RPMI8226 (cell line): Measurements from ENCODE around the gene EXD3.
"Not testable (repeated sequence)": the region's sequence is repeated elsewhere in the genome, so short reads cannot be mapped to it uniquely, and the experiment has no call there.

Experiments used
- DNase-seq: peaks from one replicate; pipeline ENCODE4 v3.0.0-alpha.2; 2015

The EXD3 gene

GRCh38 chr9:137422604-137423513 lies at the start of gene EXD3, which contains the start of gene NOXA1:
TSS of gene EXD3 (minus strand) at chr9:137423162. CDS start at chr9:137395357, 27,805 bp downstream.
TSS of gene NOXA1 (plus strand) at chr9:137423393. CDS start at chr9:137423530, 137 bp downstream.
- peak; percentile 99 for DNase-seq

GRCh38 chr9:137470785-137471184 lies 47.8 kb upstream of the EXD3 start:
- no peak for DNase-seq

GRCh38 chr9:137467896-137468295 lies 44.9 kb upstream of the EXD3 start:
- DNase-seq: no peak

- no peak for DNase-seq
These were observed 44.2 kb upstream of the EXD3 start for GRCh38 chr9:137467161-137467581.

- not testable (repeated sequence) for DNase-seq
These were observed 43.6 kb upstream of the EXD3 start for GRCh38 chr9:137466389-137467085.

- DNase-seq: no peak
These were observed 42.9 kb upstream of the EXD3 start for GRCh38 chr9:137465720-137466388.

GRCh38 chr9:137465000-137465719 lies 42.2 kb upstream of the EXD3 start:
- no peak for DNase-seq

- no peak for DNase-seq
These were observed 41.5 kb upstream of the EXD3 start for GRCh38 chr9:137464291-137464999.

GRCh38 chr9:137463931-137464290 lies 40.9 kb upstream of the EXD3 start:
- no peak for DNase-seq

- DNase-seq: peak; percentile 53
These were observed 40.3 kb upstream of the EXD3 start for GRCh38 chr9:137462986-137463930.

- DNase-seq: no peak
These were observed 39.5 kb upstream of the EXD3 start for GRCh38 chr9:137462396-137462985.

- DNase-seq: no peak
These were observed 38.9 kb upstream of the EXD3 start for GRCh38 chr9:137461663-137462395.

- no peak for DNase-seq
These were observed 38.3 kb upstream of the EXD3 start for GRCh38 chr9:137461316-137461662.

GRCh38 chr9:137460363-137461315 lies 37.7 kb upstream of the EXD3 start:
- DNase-seq: no peak

GRCh38 chr9:137459601-137460362 lies 36.8 kb upstream of the EXD3 start:
- DNase-seq: no peak

- DNase-seq: peak; percentile 99
These were observed 36.2 kb upstream of the EXD3 start, which contains the start of gene NSMF for GRCh38 chr9:137459152-137459600. TSS of gene NSMF (minus strand) at chr9:137459334. CDS start at chr9:137459102, 232 bp downstream.
